SK-N-SH (cell line): ENCODE results near the gene FMNL2. TPM values are rescaled to one million over a fixed set of nuclear protein-coding genes. Genes with fewer than 3 reads are reported as not detected.
A peak's percentile ranks its signal among the peaks of the same experiment; 100 is the strongest.

Experiments used
- CTCF ChIA-PET: fragments of 300-600, 350-600 bp; formaldehyde crosslinking; extraction: SDS; loops from one replicate; lab custom pipeline; 2021; lab: Yijun Ruan, JAX
- POLR2A ChIA-PET: fragments of 350-600 bp; sonication (Branson Sonifier 250); formaldehyde crosslinking; extraction: SDS; loops from one replicate; lab custom pipeline; 2020; ENCODE audit warnings: antibody characterized with exemption, inconsistent platforms; lab: Yijun Ruan, JAX
- DNase-seq: peaks from one replicate; pipeline ENCODE4 v3.0.0; 2012
- H2AFZ ChIP-seq: fragments of 200-600 bp; sonication (generic); 2 replicates; pipeline ENCODE4 v1.8.1; 2016; ENCODE audit warnings: antibody characterized with exemption, mild to moderate bottlenecking, low read depth
- H3F3A ChIP-seq: fragments of 200-600 bp; sonication (generic); replicated peaks from 2 replicates; pipeline ENCODE3; 2016; ENCODE audit warnings: antibody characterized with exemption, mild to moderate bottlenecking; ENCODE audit not compliant: insufficient read depth
- H3K27ac ChIP-seq, 2 experiments: fragments of 200-500 bp in 1 of 2; fragments of 200-600 bp in 1 of 2; sonication (Bioruptor generic) in 1 of 2; sonication (generic), shearing (Covaris generic) in 1 of 2; 2 replicates each; pipeline versions ENCODE4 v1.5.1 to v1.6.1; 2014 to 2016; ENCODE audit warnings: low read depth in 2 of 2, inconsistent platforms in 1 of 2, low read length in 1 of 2, mild to moderate bottlenecking in 1 of 2, mixed read lengths in 1 of 2
- H3K27me3 ChIP-seq: fragments of 200-600 bp; sonication (generic), shearing (Covaris generic); 2 replicates; pipeline ENCODE4 v1.6.1; 2016; ENCODE audit warnings: mixed run types; ENCODE audit not compliant: insufficient read depth
- H3K36me3 ChIP-seq, 2 experiments: fragments of 200-500 bp in 1 of 2; fragments of 200-600 bp in 1 of 2; sonication (Bioruptor generic) in 1 of 2; sonication (generic) in 1 of 2; replicated peaks in 1 of 2; 2 replicates each; pipeline versions ENCODE3 to v1.5.1; 2014 to 2016; ENCODE audit warnings: low read length in 1 of 2, mild to moderate bottlenecking in 1 of 2; ENCODE audit not compliant: insufficient read depth in 2 of 2, control insufficient read depth in 1 of 2
- H3K4me1 ChIP-seq, 2 experiments: fragments of 200-500 bp in 1 of 2; fragments of 200-600 bp in 1 of 2; sonication (Bioruptor generic) in 1 of 2; sonication (generic), shearing (Covaris generic) in 1 of 2; 2 replicates each; pipeline versions ENCODE4 v1.5.1 to v1.6.1; 2014 to 2016; ENCODE audit warnings: low read depth in 1 of 2, low read length in 1 of 2, mixed run types in 1 of 2; ENCODE audit not compliant: insufficient read depth in 2 of 2, control insufficient read depth in 1 of 2
- H3K4me2 ChIP-seq: fragments of 200-600 bp; sonication (generic), shearing (Covaris generic); 2 replicates; pipeline ENCODE4 v1.6.1; 2017; ENCODE audit warnings: mixed run types
- H3K4me3 ChIP-seq, 2 experiments: fragments of 200-500 bp in 1 of 2; fragments of 200-600 bp in 1 of 2; sonication (Bioruptor generic) in 1 of 2; sonication (generic), shearing (Covaris generic) in 1 of 2; 2 replicates each; pipeline versions ENCODE4 v1.5.1 to v1.8.1; 2014 to 2016; ENCODE audit warnings: low read depth in 2 of 2, inconsistent platforms in 1 of 2, low read length in 1 of 2, mild to moderate bottlenecking in 1 of 2, mixed read lengths in 1 of 2, moderate library complexity in 1 of 2
- H3K79me2 ChIP-seq: fragments of 200-600 bp; sonication (generic); 2 replicates; pipeline ENCODE4 v1.8.1; 2017; ENCODE audit warnings: mild to moderate bottlenecking; ENCODE audit not compliant: insufficient read depth
- H3K9ac ChIP-seq: fragments of 200-600 bp; sonication (generic); 2 replicates; pipeline ENCODE4 v1.6.1; 2017; ENCODE audit warnings: mixed run types
- H3K9me2 ChIP-seq: fragments of 200-600 bp; sonication (generic); 2 replicates; pipeline ENCODE4 v1.6.1; 2017; ENCODE audit warnings: mixed run types
- H3K9me3 ChIP-seq: fragments of 200-600 bp; sonication (generic); 2 replicates; pipeline ENCODE4 v1.6.1; 2017; ENCODE audit warnings: mixed run types, mild to moderate bottlenecking, moderate library complexity
- H4K20me1 ChIP-seq: fragments of 200-600 bp; sonication (generic); 2 replicates; pipeline ENCODE4 v1.6.1; 2017; ENCODE audit warnings: mild to moderate bottlenecking, mixed run types; ENCODE audit not compliant: insufficient read depth
- EP300 ChIP-seq, 2 experiments: IDR thresholded peaks; 2 replicates each; pipeline versions ENCODE4 v1.4.0 to v1.6.1; 2012; ENCODE audit warnings: borderline replicate concordance in 1 of 2, low read depth in 1 of 2, low read length in 1 of 2
- FOSL2 ChIP-seq: IDR thresholded peaks from 2 replicates; pipeline ENCODE4 v1.4.0; 2012; ENCODE audit warnings: low read depth, mild to moderate bottlenecking, moderate library complexity, borderline replicate concordance
- JUND ChIP-seq: IDR thresholded peaks from 2 replicates; pipeline ENCODE4 v1.4.0; 2012
- MEF2A ChIP-seq: IDR thresholded peaks from 2 replicates; pipeline ENCODE4 v1.4.0; 2012; ENCODE audit warnings: low read depth, borderline replicate concordance
- RAD21 ChIP-seq: IDR thresholded peaks from 2 replicates; pipeline ENCODE4 v1.6.1; 2012; ENCODE audit warnings: mild to moderate bottlenecking, low read length
- RCOR1 ChIP-seq: fragments of 150-350 bp; IDR thresholded peaks from 2 replicates; pipeline ENCODE4 v1.6.1; 2017; ENCODE audit warnings: antibody characterized with exemption, low read length
- RFX5 ChIP-seq: IDR thresholded peaks from 2 replicates; pipeline ENCODE4 v1.6.1; 2012; ENCODE audit warnings: mild to moderate bottlenecking, improper control_type of control experiment, low read length
- SMC3 ChIP-seq: IDR thresholded peaks from 2 replicates; pipeline ENCODE4 v1.6.1; 2012; ENCODE audit warnings: low read depth, low read length, improper control_type of control experiment
- TCF12 ChIP-seq: IDR thresholded peaks from 2 replicates; pipeline ENCODE4 v1.4.0; 2012
- polyA plus RNA-seq, 3 experiments: library from polyadenylated mRNA; depleted of rRNA; stranded (reverse); fragments of >200 nt; gene quantifications; 2 replicates each; pipeline ENCODE4 v1.2.3, GENCODE V29; 2012
- TF ChIP-seq, protein P1 (sequence below): IDR thresholded peaks from 2 replicates; pipeline ENCODE4 v1.4.0; 2012; ENCODE audit warnings: low read depth, borderline replicate concordance
- TF ChIP-seq, protein P2 (sequence below): IDR thresholded peaks from 2 replicates; pipeline ENCODE4; 2012
- TF ChIP-seq, protein P3 (sequence below): IDR thresholded peaks from 2 replicates; pipeline ENCODE4 v1.4.0; 2012; ENCODE audit warnings: low read depth, borderline replicate concordance
- TF ChIP-seq, protein P4 (sequence below): fragments of 200-600 bp; sonication (generic); IDR thresholded peaks from 2 replicates; pipeline ENCODE4 v1.6.1; 2017; ENCODE audit warnings: antibody characterized with exemption, mild to moderate bottlenecking, moderate library complexity

FMNL2 gene
- polyA plus RNA-seq, 1 of the 3 experiments (the other 2 are of a cell fraction) = 14.5 TPM

DNA sequence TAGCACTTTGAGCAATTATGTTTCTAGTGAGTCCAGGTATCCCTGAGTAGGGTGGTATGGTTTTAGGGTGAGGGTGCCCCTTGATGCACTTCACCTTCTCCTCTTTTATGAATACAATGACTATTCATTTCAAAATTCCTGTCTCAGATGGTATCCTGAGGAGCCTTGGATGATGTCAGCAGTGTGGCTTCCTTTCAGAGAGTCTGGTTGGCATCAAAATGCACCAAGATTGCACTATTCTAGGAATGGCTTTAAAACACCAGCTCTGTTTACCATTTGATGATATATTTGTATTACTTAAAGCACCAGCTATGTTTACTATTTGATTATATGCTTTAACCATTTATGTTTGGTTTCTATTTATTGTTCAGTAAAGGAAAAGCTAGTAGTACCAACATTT is 141.0 kb downstream of the FMNL2 start:
- H4K20me1 ChIP-seq = peaks cover 9% of the 10 kb centered on the region; the same call in 1 of the 2 replicates
- peaks cover 19% of the 10 kb centered on the region; the same call in 1 of the 2 replicates for H3K79me2 ChIP-seq

More for the DNA sequence above, 141.0 kb downstream of the FMNL2 start:
- Histone ChIP-seq H3K27ac (no peak overlapping the region), H3F3A (peaks cover 2% of the 10 kb centered on the region), H3K36me3 (no peaks in the 10 kb centered on the region), H3K4me1 (peaks cover 3 to 10% of the 10 kb centered on the region in 2 experiments; a peak in 2 of 4 replicates), H3K9ac (no peak overlapping the region), H2AFZ (no peak overlapping the region), H3K27me3 (no peaks in the 10 kb centered on the region), H3K9me3 (no peaks in the 10 kb centered on the region), H3K9me2 (no peaks in the 10 kb centered on the region), H3K4me3 (no peak overlapping the region), H3K4me2 (no peak overlapping the region)
- ChIA-PET CTCF (interaction anchor here (1.2 to 1.8 kb wide), 2 partner anchors 13 to 16 kb away, joined by 3 to 5 read pairs; no protein-coding TSS in a partner anchor), POLR2A (no interaction called here)
- DNase-seq = no peak
- 0 out of 4 replicates have a peak, but pooled peaks of 1 of the 2 experiments have one; percentile 28 for TF ChIP-seq EP300 (IDR thresholded peaks at IDR 0.05; ENCODE audit: borderline replicate concordance in 1 of 2, low read depth in 1 of 2, low read length in 1 of 2)
- 0 out of 2 replicates have a peak, but pooled peaks have one; percentile 21 for TF ChIP-seq FOSL2
- TF ChIP-seq MEF2A = no peak
- TF ChIP-seq RFX5 = no peak
- TF ChIP-seq RAD21 = no peak
- TF ChIP-seq JUND = peak; percentile 41; the same call in 1 of the 2 replicates
- TF ChIP-seq SMC3 = no peak
- TF ChIP-seq RCOR1 = no peak
- TF ChIP-seq, protein P1, sequence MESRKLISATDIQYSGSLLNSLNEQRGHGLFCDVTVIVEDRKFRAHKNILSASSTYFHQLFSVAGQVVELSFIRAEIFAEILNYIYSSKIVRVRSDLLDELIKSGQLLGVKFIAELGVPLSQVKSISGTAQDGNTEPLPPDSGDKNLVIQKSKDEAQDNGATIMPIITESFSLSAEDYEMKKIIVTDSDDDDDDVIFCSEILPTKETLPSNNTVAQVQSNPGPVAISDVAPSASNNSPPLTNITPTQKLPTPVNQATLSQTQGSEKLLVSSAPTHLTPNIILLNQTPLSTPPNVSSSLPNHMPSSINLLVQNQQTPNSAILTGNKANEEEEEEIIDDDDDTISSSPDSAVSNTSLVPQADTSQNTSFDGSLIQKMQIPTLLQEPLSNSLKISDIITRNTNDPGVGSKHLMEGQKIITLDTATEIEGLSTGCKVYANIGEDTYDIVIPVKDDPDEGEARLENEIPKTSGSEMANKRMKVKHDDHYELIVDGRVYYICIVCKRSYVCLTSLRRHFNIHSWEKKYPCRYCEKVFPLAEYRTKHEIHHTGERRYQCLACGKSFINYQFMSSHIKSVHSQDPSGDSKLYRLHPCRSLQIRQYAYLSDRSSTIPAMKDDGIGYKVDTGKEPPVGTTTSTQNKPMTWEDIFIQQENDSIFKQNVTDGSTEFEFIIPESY = no peak
- peak; percentile 81 for TF ChIP-seq TCF12
- TF ChIP-seq, protein P2, sequence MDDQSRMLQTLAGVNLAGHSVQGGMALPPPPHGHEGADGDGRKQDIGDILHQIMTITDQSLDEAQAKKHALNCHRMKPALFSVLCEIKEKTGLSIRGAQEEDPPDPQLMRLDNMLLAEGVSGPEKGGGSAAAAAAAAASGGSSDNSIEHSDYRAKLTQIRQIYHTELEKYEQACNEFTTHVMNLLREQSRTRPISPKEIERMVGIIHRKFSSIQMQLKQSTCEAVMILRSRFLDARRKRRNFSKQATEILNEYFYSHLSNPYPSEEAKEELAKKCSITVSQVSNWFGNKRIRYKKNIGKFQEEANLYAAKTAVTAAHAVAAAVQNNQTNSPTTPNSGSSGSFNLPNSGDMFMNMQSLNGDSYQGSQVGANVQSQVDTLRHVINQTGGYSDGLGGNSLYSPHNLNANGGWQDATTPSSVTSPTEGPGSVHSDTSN = peak; percentile 49; the same call in 1 of the 2 replicates
- TF ChIP-seq, protein P3, sequence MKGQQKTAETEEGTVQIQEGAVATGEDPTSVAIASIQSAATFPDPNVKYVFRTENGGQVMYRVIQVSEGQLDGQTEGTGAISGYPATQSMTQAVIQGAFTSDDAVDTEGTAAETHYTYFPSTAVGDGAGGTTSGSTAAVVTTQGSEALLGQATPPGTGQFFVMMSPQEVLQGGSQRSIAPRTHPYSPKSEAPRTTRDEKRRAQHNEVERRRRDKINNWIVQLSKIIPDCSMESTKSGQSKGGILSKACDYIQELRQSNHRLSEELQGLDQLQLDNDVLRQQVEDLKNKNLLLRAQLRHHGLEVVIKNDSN = no peak
- TF ChIP-seq, protein P4, sequence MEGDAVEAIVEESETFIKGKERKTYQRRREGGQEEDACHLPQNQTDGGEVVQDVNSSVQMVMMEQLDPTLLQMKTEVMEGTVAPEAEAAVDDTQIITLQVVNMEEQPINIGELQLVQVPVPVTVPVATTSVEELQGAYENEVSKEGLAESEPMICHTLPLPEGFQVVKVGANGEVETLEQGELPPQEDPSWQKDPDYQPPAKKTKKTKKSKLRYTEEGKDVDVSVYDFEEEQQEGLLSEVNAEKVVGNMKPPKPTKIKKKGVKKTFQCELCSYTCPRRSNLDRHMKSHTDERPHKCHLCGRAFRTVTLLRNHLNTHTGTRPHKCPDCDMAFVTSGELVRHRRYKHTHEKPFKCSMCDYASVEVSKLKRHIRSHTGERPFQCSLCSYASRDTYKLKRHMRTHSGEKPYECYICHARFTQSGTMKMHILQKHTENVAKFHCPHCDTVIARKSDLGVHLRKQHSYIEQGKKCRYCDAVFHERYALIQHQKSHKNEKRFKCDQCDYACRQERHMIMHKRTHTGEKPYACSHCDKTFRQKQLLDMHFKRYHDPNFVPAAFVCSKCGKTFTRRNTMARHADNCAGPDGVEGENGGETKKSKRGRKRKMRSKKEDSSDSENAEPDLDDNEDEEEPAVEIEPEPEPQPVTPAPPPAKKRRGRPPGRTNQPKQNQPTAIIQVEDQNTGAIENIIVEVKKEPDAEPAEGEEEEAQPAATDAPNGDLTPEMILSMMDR = no peak
